ENCODE data around the gene APBA2. TPM values are rescaled to one million over a fixed set of nuclear protein-coding genes. Genes with fewer than 3 reads are reported as not detected.
A peak's percentile ranks its signal among the peaks of the same experiment; 100 is the strongest.

APBA2 gene
- total RNA-seq, 2 donors from 2014 or later, result 9.1 to 9.8 TPM

DNA sequence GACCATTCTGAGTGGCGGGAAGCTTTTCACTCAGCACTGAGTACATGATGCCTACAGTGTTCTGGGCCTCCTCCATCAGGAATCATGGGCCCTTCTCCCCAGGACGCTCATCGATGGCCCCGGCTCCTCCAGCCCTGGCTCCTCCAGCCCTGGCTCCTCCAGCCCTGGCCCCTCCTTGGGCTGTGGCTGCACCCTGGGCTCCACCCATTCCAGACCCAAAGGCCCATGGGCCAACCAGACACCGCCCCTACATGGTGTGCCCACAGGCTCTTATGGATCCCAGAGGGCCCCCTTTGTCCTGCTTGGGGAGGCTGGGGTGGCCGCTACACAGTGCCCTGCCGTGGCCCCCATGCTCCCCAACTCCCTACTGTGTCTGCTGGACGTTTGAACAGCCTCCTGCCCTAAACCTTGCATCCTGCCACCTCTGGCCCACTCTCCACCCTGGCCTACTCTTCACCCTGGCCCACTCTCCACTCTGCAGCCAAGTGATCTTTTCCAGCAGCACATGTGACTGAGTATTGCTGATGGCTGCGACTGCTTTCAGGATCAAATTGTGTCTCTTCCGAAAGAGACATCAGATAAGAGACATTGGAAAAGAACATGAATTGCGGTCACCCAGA, 57.9 kb downstream of the APBA2 start:
- Mint-ChIP-seq H3K27ac (no peak overlapping the region), H3K9me3 (no peaks in the 10 kb centered on the region), H3K36me3 (ENCODE audit: insufficient read depth in 2 of 2) (peaks cover 2 to 4% of the 10 kb centered on the region in 2 donors), H3K4me3 (no peak overlapping the region), H3K27me3 (ENCODE audit: low read depth) (peaks cover 4% of the 10 kb centered on the region), H3K4me1 (ENCODE audit: low read depth) (peaks cover 60% of the 10 kb centered on the region)
- DNase-seq (no peak), ATAC-seq (replicated peaks in 1 of 2) (no peak)

DNA sequence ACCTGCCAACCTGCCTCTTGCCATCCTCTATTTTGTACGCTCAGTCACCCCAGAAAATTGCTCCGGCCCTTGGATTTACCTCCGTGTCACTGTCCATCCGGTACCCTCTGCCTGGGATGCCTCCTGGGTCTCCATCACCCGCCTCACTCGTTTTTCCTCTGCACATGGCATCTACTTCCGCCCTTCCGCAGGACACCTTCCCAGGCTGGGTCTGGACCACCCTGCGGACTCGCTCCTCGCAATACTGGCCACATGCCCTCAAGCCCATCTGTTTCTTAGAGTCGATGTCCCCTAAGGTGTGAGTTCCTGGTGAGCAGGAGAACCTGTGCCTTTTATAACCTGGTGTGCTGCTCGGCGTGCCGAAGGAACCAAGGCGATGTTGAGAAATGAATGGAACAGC, 58.5 kb downstream of the APBA2 start:
- Mint-ChIP-seq H3K36me3 (ENCODE audit: insufficient read depth in 2 of 2) (peaks cover 2 to 4% of the 10 kb centered on the region in 2 donors), H3K4me3 (no peak overlapping the region), H3K27me3 (ENCODE audit: low read depth) (peaks cover 9% of the 10 kb centered on the region), H3K9me3 (no peaks in the 10 kb centered on the region), H3K27ac (no peak overlapping the region), H3K4me1 (ENCODE audit: low read depth) (peaks cover 60% of the 10 kb centered on the region)
- DNase-seq, result no peak
- no peak for ATAC-seq (replicated peaks in 1 of 2)

DNA sequence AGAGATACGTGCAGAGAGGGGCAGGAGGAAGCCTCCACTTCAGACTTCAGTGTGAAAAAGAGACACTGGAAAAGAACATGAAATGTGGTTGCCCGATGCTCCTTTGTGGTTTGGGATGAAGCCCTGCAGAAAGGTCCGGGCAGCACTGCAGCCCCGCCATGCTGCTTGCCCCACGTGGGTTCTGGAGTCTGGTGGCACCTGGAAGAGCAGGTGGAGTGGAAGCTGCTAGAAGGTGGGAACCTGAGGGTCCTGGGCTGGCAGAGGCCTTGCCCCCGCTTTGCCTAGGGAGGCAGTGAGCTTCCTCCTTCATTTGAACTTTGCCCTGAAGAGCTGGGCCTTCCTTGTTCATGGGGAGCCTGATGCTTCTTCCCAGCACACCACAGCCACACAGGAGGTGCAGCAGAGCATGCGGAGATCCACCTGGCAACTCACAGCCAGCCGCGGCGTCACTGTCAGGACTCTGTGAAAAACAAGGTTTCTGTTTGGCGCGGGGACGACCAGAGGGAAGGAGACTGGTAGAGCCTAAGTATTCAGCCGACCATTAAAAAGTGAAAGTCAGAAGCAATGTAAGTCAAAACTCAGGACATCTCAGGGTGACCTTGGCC, 59.0 kb downstream of the APBA2 start:
- Mint-ChIP-seq H3K4me3 (no peak overlapping the region), H3K27ac (no peak overlapping the region), H3K4me1 (ENCODE audit: low read depth) (peaks cover 60% of the 10 kb centered on the region), H3K27me3 (ENCODE audit: low read depth) (peaks cover 9% of the 10 kb centered on the region), H3K9me3 (no peaks in the 10 kb centered on the region), H3K36me3 (ENCODE audit: insufficient read depth in 2 of 2) (peaks cover 1 to 2% of the 10 kb centered on the region in 2 donors)
- no peak for DNase-seq
- ATAC-seq (replicated peaks in 1 of 2), result no peak

DNA sequence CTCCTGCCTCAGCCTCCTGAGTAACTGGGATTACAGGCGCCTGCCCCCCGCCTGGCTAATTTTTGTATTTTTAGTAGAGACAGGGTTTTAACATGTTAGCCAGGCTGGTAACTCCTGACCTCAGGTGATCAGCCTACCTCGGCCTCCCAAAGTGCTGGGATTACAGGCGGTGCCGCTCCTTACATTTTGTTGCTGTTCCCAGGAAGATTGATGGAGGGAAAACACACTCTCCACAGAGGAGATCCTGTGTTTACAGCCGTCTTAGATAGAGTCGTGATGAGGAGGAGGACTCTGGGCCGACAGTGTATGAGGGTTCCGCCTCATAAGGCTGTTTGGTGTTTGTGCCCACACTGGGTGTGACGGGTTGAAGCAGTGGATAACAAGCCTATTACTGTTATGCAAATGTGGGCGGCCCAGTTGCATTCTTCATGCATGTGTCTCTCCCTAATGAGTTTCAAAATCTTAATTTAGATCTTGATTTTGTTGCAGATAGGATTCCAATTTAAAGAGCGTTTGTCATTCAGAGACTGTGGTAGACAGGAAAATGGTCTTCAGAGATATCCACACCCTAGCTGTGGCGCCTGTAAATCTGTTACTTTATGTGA, 60.0 kb downstream of the APBA2 start:
- ATAC-seq (replicated peaks in 1 of 2) (no peak), DNase-seq (no peak)
- H3K27ac Mint-ChIP-seq, result no peak overlapping the region
- peaks cover 9% of the 10 kb centered on the region for H3K27me3 Mint-ChIP-seq (ENCODE audit: low read depth)
- H3K4me3 Mint-ChIP-seq, result no peak overlapping the region
- no peaks in the 10 kb centered on the region for H3K9me3 Mint-ChIP-seq
- H3K36me3 Mint-ChIP-seq (ENCODE audit: insufficient read depth in 2 of 2), result peaks cover 1 to 2% of the 10 kb centered on the region in 2 donors
- peaks cover 61% of the 10 kb centered on the region for H3K4me1 Mint-ChIP-seq (ENCODE audit: low read depth)

DNA sequence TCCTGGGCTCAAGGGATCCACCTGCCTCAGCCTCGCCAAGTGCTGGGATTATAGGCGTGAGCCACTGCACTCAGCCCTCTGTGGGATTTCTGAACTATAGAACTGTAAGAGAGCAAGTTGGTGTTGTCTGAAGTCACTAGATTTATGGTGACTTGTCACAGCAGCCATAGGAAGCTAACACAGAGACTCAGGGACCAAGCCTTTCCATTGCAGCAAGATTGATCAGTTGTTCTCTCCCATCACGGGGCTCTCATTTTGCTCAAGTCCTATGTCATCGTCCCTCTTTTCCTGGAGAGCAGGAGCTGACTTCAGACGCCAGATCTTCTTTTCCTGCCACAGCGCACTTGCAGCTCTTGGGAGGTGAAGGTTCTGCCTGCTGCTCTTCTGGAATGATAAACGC, 61.0 kb downstream of the APBA2 start:
- H3K9me3 Mint-ChIP-seq, result no peaks in the 10 kb centered on the region
- H3K27me3 Mint-ChIP-seq (ENCODE audit: low read depth), result peaks cover 9% of the 10 kb centered on the region
- no peak for ATAC-seq (replicated peaks in 1 of 2)
- H3K4me3 Mint-ChIP-seq, result no peak overlapping the region
- DNase-seq, result no peak
- H3K4me1 Mint-ChIP-seq (ENCODE audit: low read depth), result peaks cover 50% of the 10 kb centered on the region
- H3K36me3 Mint-ChIP-seq (ENCODE audit: insufficient read depth in 2 of 2), result peaks cover 0 to 2% of the 10 kb centered on the region in 2 donors
- H3K27ac Mint-ChIP-seq, result no peak overlapping the region

DNA sequence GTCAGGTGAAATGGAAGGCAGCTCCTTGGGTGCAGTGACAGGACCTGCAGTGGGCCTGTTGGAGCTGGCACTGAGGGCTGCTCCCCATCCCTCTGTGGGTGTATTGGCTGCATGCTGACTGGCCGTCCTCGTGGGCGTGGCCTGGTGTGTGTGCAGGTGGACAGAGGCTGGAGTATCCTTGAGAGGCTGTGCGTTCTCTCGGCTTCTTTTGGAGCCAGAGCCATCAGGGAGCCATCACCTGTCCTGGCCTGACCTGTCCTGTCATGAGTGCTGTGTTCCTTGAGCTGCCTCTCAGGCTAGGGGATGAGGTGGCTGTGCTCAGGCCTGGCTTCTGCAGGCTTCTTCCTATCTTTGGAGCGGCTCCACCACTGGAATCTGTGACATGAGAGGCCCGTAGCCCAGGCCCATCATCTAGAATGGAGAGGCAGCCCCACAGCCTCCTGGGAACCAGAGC, 61.5 kb downstream of the APBA2 start:
- Mint-ChIP-seq H3K27me3 (ENCODE audit: low read depth) (peaks cover 9% of the 10 kb centered on the region), H3K4me3 (no peak overlapping the region), H3K36me3 (ENCODE audit: insufficient read depth in 2 of 2) (peaks cover 0 to 2% of the 10 kb centered on the region in 2 donors), H3K27ac (no peak overlapping the region), H3K9me3 (no peaks in the 10 kb centered on the region), H3K4me1 (ENCODE audit: low read depth) (peaks cover 46% of the 10 kb centered on the region)
- ATAC-seq (replicated peaks in 1 of 2) (no peak), DNase-seq (no peak)

DNA sequence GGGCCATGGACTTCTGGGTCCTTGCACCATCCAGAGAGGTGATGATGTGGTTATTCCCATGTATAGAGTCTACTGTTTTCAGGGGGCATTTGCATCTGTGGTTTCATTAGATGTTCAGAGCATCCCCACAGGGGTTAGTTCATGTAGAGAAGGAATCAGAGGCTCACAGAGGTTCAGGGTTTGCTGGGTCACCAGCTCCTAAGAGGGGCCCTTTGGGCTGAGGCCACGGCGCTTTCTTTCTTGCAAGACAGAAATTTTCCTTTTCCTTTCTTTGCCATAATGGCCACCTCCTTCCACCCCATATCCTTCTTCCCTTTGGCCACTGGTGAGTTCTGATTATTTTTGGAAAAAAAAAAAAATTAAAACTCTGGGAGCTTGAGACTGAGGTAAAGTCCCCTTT, 62.3 kb downstream of the APBA2 start:
- H3K9me3 Mint-ChIP-seq, result no peaks in the 10 kb centered on the region
- peaks cover 9% of the 10 kb centered on the region for H3K27me3 Mint-ChIP-seq (ENCODE audit: low read depth)
- H3K4me3 Mint-ChIP-seq, result peak overlapping the region; percentile 75 to 76
- H3K36me3 Mint-ChIP-seq (ENCODE audit: insufficient read depth in 2 of 2), result peaks cover 0 to 2% of the 10 kb centered on the region in 2 donors
- peak overlapping the region; percentile 47 for H3K27ac Mint-ChIP-seq
- ATAC-seq (replicated peaks in 1 of 2), result no peak
- no peak for DNase-seq
- H3K4me1 Mint-ChIP-seq (ENCODE audit: low read depth), result peaks cover 49% of the 10 kb centered on the region

DNA sequence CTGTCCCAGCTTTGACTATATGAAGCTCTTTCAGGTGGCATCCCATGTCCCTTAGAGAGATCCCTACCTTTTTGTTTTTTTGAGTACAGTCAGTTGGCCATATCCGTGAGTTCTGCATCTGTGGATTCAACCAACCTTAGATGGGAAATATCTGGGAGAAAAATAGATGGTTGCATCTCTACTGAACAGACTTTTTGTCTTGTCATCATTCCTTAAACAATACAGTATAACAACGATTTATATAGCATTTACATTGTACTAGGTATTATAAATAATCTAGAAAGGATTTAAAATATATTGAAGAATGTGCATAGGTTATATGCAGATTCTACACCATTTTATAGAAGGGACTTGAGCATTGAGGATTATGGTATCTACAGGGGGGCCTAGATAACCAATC, 65.1 kb downstream of the APBA2 start:
- no peaks in the 10 kb centered on the region for H3K36me3 Mint-ChIP-seq (ENCODE audit: insufficient read depth in 2 of 2)
- DNase-seq, result no peak
- H3K27ac Mint-ChIP-seq, result no peak overlapping the region
- H3K27me3 Mint-ChIP-seq (ENCODE audit: low read depth), result peaks cover 9% of the 10 kb centered on the region
- no peak for ATAC-seq (replicated peaks in 1 of 2)
- H3K9me3 Mint-ChIP-seq, result no peaks in the 10 kb centered on the region
- H3K4me3 Mint-ChIP-seq, result no peak overlapping the region
- peaks cover 71% of the 10 kb centered on the region for H3K4me1 Mint-ChIP-seq (ENCODE audit: low read depth)

DNA sequence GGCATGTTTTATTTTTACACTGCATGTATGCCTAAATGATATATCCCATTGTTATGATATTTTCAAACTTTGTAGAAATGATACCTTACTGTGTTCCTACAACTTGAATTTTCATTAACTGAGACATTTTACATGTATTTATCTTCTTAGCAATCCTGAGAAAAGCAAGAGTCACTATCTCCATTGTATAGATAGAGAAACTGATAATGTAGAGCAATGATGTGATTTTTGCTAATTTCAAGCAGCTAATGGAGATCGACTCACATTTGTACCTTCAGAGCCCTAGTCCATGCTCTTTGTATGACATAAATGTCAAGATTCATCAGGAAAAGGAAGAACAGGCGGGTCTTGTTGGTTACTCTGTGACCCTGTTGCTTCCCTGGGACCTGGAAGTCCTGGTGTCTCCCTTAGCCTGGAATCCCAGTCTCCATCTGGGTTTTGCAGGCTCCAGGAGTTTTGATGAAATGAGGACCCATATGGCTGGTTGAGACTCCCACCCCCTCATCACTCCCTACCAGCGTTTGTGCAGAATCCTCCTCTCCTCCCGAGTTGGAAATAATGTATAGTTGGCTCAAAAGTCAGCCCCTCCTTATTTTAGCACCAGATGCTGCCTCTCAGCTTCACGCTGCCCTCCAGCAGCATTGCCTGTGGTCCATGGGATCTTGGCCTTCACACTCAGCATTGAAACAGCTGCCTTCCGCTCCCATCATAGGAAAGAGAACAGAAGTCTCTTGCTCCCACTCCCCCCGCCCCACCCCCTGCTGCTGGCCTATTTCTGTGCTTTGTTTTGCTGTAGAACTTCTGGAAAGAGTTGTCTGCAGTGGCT, 67.1 kb downstream of the APBA2 start:
- ATAC-seq (replicated peaks in 1 of 2) (no peak), DNase-seq (no peak)
- no peaks in the 10 kb centered on the region for H3K9me3 Mint-ChIP-seq
- H3K27me3 Mint-ChIP-seq (ENCODE audit: low read depth), result peaks cover 9% of the 10 kb centered on the region
- peaks cover 62% of the 10 kb centered on the region for H3K4me1 Mint-ChIP-seq (ENCODE audit: low read depth)
- no peak overlapping the region for H3K4me3 Mint-ChIP-seq
- H3K36me3 Mint-ChIP-seq (ENCODE audit: insufficient read depth in 2 of 2), result no peaks in the 10 kb centered on the region
- no peak overlapping the region for H3K27ac Mint-ChIP-seq

DNA sequence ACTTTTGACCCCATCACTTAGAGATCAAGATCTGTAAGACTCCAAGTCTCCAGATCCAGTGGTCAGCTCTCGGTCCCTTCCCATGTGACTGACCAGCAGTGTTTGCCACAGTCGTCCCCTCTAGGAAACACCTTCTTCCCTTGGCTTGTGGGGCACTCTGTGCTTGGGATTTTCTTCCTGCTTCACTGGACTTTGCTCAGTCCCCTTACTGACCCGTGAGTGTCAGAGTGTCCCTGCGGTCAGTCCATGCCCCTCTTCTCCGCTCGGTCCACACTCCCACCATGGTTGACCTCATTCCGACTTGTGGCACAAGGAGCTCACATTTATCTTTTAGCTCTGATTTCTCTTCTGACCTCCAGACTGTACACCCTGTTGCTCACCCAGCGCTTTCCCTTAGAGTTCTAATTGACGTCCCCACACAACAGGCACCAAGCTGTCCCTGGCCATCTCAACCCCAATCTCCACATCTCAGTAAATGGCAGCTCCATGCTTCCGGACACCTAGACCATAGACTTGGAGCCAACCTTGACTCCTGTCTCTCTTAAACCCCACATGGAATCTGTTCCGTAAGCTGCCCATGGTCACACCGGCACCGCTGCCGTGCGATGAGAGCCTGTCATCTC, 67.9 kb downstream of the APBA2 start:
- peaks cover 61% of the 10 kb centered on the region for H3K4me1 Mint-ChIP-seq (ENCODE audit: low read depth)
- DNase-seq, result no peak

DNA sequence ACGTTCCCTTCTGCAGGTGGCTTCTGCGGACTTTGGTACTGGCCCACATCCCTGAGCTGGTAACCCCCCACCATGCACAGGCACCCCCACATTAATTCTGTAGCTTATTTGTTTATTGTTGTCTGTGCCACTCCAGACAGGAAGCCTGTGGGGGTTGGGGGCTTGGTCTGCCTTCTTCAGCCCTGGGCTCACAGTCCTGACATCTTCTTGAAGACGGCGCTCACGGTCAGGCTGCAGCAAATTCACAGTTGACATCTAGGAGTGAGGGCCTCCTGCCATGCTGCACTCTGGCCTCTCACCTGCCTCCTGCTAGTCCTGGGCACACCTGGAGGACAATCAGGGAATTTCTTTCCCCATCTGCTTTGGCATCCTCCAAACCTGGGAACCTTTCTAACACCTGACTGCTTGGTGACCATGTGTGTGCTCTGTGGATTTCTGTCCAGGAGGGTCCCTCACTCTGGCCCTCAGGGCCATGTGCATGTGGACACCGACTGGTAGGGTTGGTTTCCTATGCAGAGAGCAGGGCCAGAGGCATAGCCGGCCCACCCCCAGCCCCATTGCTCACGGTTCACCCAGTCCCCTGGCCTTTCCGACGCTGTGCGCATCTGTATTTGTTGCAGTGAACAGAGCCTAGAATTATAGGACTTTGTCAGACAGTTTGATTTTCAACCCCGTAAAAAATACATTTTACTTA, 68.8 kb downstream of the APBA2 start:
- ATAC-seq (replicated peaks in 1 of 2) (no peak), DNase-seq (no peak)
- Mint-ChIP-seq H3K9me3 (no peaks in the 10 kb centered on the region), H3K27ac (no peak overlapping the region), H3K4me1 (ENCODE audit: low read depth) (peaks cover 52% of the 10 kb centered on the region), H3K4me3 (peak overlapping the region; percentile 59), H3K36me3 (ENCODE audit: insufficient read depth in 2 of 2) (peaks cover 0 to 2% of the 10 kb centered on the region in 2 donors), H3K27me3 (ENCODE audit: low read depth) (no peaks in the 10 kb centered on the region)

More for the DNA sequence above, 67.9 kb downstream of the APBA2 start:
- no peaks in the 10 kb centered on the region for H3K36me3 Mint-ChIP-seq (ENCODE audit: insufficient read depth in 2 of 2)
- H3K9me3 Mint-ChIP-seq, result no peaks in the 10 kb centered on the region
- no peak overlapping the region for H3K4me3 Mint-ChIP-seq
- peaks cover 5% of the 10 kb centered on the region for H3K27me3 Mint-ChIP-seq (ENCODE audit: low read depth)
- H3K27ac Mint-ChIP-seq, result no peak overlapping the region
- no peak for ATAC-seq (replicated peaks in 1 of 2)
